22Rv1 (cell line): Measurements from ENCODE around the gene CFAP43.

ENCODE experiments used
- CTCF ChIP-seq: fragments of 450-650 bp; IDR thresholded peaks from 2 replicates; pipeline ENCODE4 v1.5.1; 2017; ENCODE audit warnings: mild to moderate bottlenecking
- ZFX ChIP-seq: fragments of 450-650 bp; IDR thresholded peaks from 2 replicates; pipeline ENCODE4 v1.6.1; 2017; ENCODE audit warnings: antibody characterized with exemption, borderline replicate concordance

- no peak for TF ChIP-seq CTCF
- TF ChIP-seq ZFX: no peak
These were observed 76.6 kb downstream of the CFAP43 start for GRCh38 chr10:104155591-104155990.
